WTC11 (cell line): ENCODE measurements around the gene TDRD1. TPM values are rescaled to one million over a fixed set of nuclear protein-coding genes. Genes with fewer than 3 reads are reported as not detected.

Source experiments
- ATAC-seq: fragments of 200-7000 bp; cut with Tn5 transposase; 2 replicates; pipeline ENCODE4 v1.10.0; 2021; ENCODE audit warnings: mild to moderate bottlenecking, moderate library complexity
- CTCF ChIA-PET: fragments of 300-600 bp; sonication (Branson Sonifier 250); formaldehyde crosslinking; loops from one replicate; lab custom pipeline; 2021; ENCODE audit warnings: antibody characterized with exemption; lab: Charles Lee
- POLR2A ChIA-PET: fragments of 350-600 bp; sonication (Branson Sonifier 250); formaldehyde crosslinking; loops from one replicate; lab custom pipeline; 2021; ENCODE audit warnings: antibody characterized with exemption; lab: Charles Lee
- DNase-seq: peaks from one replicate; pipeline ENCODE4 v3.0.0; 2021; ENCODE audit warnings: low spot score
- H3K27ac Mint-ChIP-seq: 2 replicates; pipeline ENCODE4 v1.8.0; 2021; ENCODE audit warnings: mixed read lengths
- H3K27me3 Mint-ChIP-seq: 2 replicates; pipeline ENCODE4 v1.8.0; 2021; ENCODE audit warnings: low read depth, mild to moderate bottlenecking, moderate library complexity, mixed read lengths
- H3K36me3 Mint-ChIP-seq: 2 replicates; pipeline ENCODE4 v1.8.0; 2021; ENCODE audit warnings: mixed read lengths
- H3K4me1 Mint-ChIP-seq: 2 replicates; pipeline ENCODE4 v1.8.0; 2022; ENCODE audit warnings: mixed read lengths
- H3K4me3 Mint-ChIP-seq: 2 replicates; pipeline ENCODE4 v1.8.0; 2021; ENCODE audit warnings: mild to moderate bottlenecking, moderate library complexity, mixed read lengths
- H3K9me3 Mint-ChIP-seq: 2 replicates; pipeline ENCODE4 v1.8.0; 2021; ENCODE audit warnings: mixed read lengths
- AFF4 ChIP-seq: sonication (generic); formaldehyde crosslinking; IDR thresholded peaks from 2 replicates; pipeline ENCODE4 v1.8.1; 2023; ENCODE audit warnings: mild to moderate bottlenecking, missing genetic modification reagents, borderline replicate concordance
- CREB1 ChIP-seq: sonication (generic); formaldehyde crosslinking; IDR thresholded peaks from 2 replicates; pipeline ENCODE4 v1.8.0; 2023; ENCODE audit warnings: mild to moderate bottlenecking, missing genetic modification reagents
- CREM ChIP-seq: sonication (generic); formaldehyde crosslinking; IDR thresholded peaks from 2 replicates; pipeline ENCODE4 v1.8.1; 2022; ENCODE audit warnings: mild to moderate bottlenecking, missing genetic modification reagents, moderate library complexity
- E2F4 ChIP-seq: sonication (generic); formaldehyde crosslinking; IDR thresholded peaks from 2 replicates; pipeline ENCODE4 v1.8.1; 2022; ENCODE audit warnings: low read depth, mild to moderate bottlenecking, moderate library complexity, missing genetic modification reagents, borderline replicate concordance
- HMGA2 ChIP-seq: fragments of 250-450 bp; sonication (Bioruptor Pico); IDR thresholded peaks from 2 replicates; pipeline ENCODE4 v1.4.0; 2021; ENCODE audit warnings: mild to moderate bottlenecking, moderate library complexity
- HMGXB4 ChIP-seq: sonication (generic); formaldehyde crosslinking; IDR thresholded peaks from 2 replicates; pipeline ENCODE4 v1.8.1; 2023; ENCODE audit warnings: mild to moderate bottlenecking, moderate library complexity, missing genetic modification reagents
- NFATC4 ChIP-seq: fragments of 250-450 bp; sonication (Bioruptor Pico); IDR thresholded peaks from 2 replicates; pipeline ENCODE4 v1.9.0; 2021; ENCODE audit warnings: mild to moderate bottlenecking
- NFE2L1 ChIP-seq: sonication (generic); formaldehyde crosslinking; IDR thresholded peaks from 2 replicates; pipeline ENCODE4 v1.8.1; 2023; ENCODE audit warnings: missing genetic modification reagents
- NFYB ChIP-seq: sonication (generic); formaldehyde crosslinking; conservative IDR thresholded peaks from 2 replicates; pipeline ENCODE4 v1.8.0; 2022; ENCODE audit warnings: low read depth, missing genetic modification reagents
- OVOL2 ChIP-seq: fragments of 250-450 bp; sonication (Bioruptor Pico); IDR thresholded peaks from 2 replicates; pipeline ENCODE4 v1.9.0; 2021; ENCODE audit warnings: mild to moderate bottlenecking, borderline replicate concordance
- RORB ChIP-seq: fragments of 250-450 bp; sonication (Bioruptor Pico); IDR thresholded peaks from 2 replicates; pipeline ENCODE4 v1.9.0; 2021; ENCODE audit warnings: mild to moderate bottlenecking
- SMAD4 ChIP-seq: sonication (generic); formaldehyde crosslinking; IDR thresholded peaks from 2 replicates; pipeline ENCODE4 v1.8.0; 2022; ENCODE audit warnings: mild to moderate bottlenecking, missing genetic modification reagents
- SOX15 ChIP-seq: fragments of 250-450 bp; sonication (Bioruptor Pico); IDR thresholded peaks from 2 replicates; pipeline ENCODE4 v1.9.0; 2021; ENCODE audit warnings: mild to moderate bottlenecking
- USF1 ChIP-seq: sonication (generic); formaldehyde crosslinking; IDR thresholded peaks from 2 replicates; pipeline ENCODE4 v1.8.0; 2022; ENCODE audit warnings: mild to moderate bottlenecking, missing genetic modification reagents
- ZNF138 ChIP-seq: sonication (generic); formaldehyde crosslinking; conservative IDR thresholded peaks from 2 replicates; pipeline ENCODE4 v1.8.1; 2022; ENCODE audit warnings: mild to moderate bottlenecking, moderate library complexity, missing genetic modification reagents
- ZNF219 ChIP-seq: sonication (generic); formaldehyde crosslinking; IDR thresholded peaks from 2 replicates; pipeline ENCODE4 v1.8.0; 2023; ENCODE audit warnings: missing genetic modification reagents, mild to moderate bottlenecking, borderline replicate concordance
- ZNF317 ChIP-seq: sonication (generic); formaldehyde crosslinking; IDR thresholded peaks from 2 replicates; pipeline ENCODE4 v1.8.1; 2023; ENCODE audit warnings: low read depth, mild to moderate bottlenecking, moderate library complexity, missing genetic modification reagents, borderline replicate concordance
- ZNF671 ChIP-seq: fragments of 250-450 bp; sonication (Bioruptor Pico); IDR thresholded peaks from 2 replicates; pipeline ENCODE4 v1.8.0; 2021; ENCODE audit warnings: mild to moderate bottlenecking
- total RNA-seq: library from RNA; stranded (reverse); gene quantifications from 3 replicates; pipeline ENCODE4 v1.2.3, GENCODE V29; 2021
- TF ChIP-seq, protein P1 (sequence below): fragments of 250-450 bp; sonication (Bioruptor Pico); IDR thresholded peaks from 2 replicates; pipeline ENCODE4 v1.9.0; 2021; ENCODE audit warnings: mild to moderate bottlenecking, borderline replicate concordance
- TF ChIP-seq, protein P2 (sequence below): fragments of 250-450 bp; sonication (Bioruptor Pico); IDR thresholded peaks from 2 replicates; pipeline ENCODE4 v2.1.2; 2022; ENCODE audit warnings: mild to moderate bottlenecking, moderate library complexity
- TF ChIP-seq, protein P3 (sequence below): sonication (generic); formaldehyde crosslinking; IDR thresholded peaks from 2 replicates; pipeline ENCODE4 v1.8.1; 2022; ENCODE audit warnings: mild to moderate bottlenecking, missing genetic modification reagents, moderate library complexity, borderline replicate concordance

TDRD1 gene
- total RNA-seq, 1 experiment from 2014 or later, result 0.70 TPM

DNA sequence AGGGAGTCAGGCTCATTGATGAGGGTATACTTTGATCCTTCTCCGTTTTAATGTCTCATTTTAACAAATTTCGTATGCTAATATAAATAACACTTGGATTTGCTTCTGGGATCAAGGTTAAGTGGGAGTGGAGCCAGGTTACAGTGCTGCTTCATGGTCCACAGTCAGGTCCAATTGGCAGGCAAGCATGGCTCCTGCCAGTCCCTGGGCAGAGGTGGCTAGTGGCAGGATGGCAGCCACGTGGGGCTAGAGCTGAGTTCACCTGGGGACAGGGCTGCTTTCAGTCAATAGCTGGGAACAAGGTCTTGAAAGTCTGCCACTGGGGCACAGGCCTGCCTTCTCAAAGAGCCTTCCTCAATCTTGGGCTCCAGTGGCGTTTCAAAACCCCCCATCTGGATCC is 43.9 kb downstream of the TDRD1 start:
- H3K36me3 Mint-ChIP-seq, result no peaks in the 10 kb centered on the region
- no peak for DNase-seq
- POLR2A ChIA-PET, result interaction anchor here (0.6 kb wide), 1 partner anchor 48 kb away, joined by 3 read pairs; no protein-coding TSS in a partner anchor
- no peak for ATAC-seq
- TF ChIP-seq HMGA2 (no peak), ZNF219 (CRISPR knock-in tag) (no peak), ZNF317 (no peak), HMGXB4 (CRISPR knock-in tag) (no peak), SMAD4 (no peak), NFYB (no peak), USF1 (CRISPR knock-in tag) (no peak), OVOL2 (CRISPR knock-in tag) (no peak), NFATC4 (CRISPR knock-in tag) (no peak), SOX15 (CRISPR knock-in tag) (no peak)
- TF ChIP-seq, protein P1, sequence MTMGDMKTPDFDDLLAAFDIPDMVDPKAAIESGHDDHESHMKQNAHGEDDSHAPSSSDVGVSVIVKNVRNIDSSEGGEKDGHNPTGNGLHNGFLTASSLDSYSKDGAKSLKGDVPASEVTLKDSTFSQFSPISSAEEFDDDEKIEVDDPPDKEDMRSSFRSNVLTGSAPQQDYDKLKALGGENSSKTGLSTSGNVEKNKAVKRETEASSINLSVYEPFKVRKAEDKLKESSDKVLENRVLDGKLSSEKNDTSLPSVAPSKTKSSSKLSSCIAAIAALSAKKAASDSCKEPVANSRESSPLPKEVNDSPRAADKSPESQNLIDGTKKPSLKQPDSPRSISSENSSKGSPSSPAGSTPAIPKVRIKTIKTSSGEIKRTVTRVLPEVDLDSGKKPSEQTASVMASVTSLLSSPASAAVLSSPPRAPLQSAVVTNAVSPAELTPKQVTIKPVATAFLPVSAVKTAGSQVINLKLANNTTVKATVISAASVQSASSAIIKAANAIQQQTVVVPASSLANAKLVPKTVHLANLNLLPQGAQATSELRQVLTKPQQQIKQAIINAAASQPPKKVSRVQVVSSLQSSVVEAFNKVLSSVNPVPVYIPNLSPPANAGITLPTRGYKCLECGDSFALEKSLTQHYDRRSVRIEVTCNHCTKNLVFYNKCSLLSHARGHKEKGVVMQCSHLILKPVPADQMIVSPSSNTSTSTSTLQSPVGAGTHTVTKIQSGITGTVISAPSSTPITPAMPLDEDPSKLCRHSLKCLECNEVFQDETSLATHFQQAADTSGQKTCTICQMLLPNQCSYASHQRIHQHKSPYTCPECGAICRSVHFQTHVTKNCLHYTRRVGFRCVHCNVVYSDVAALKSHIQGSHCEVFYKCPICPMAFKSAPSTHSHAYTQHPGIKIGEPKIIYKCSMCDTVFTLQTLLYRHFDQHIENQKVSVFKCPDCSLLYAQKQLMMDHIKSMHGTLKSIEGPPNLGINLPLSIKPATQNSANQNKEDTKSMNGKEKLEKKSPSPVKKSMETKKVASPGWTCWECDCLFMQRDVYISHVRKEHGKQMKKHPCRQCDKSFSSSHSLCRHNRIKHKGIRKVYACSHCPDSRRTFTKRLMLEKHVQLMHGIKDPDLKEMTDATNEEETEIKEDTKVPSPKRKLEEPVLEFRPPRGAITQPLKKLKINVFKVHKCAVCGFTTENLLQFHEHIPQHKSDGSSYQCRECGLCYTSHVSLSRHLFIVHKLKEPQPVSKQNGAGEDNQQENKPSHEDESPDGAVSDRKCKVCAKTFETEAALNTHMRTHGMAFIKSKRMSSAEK (CRISPR knock-in tag), result no peak
- TF ChIP-seq, all 79 proteins: peak for 0
- Mint-ChIP-seq H3K27ac (no peak overlapping the region), H3K4me1 (no peaks in the 10 kb centered on the region), H3K4me3 (no peak overlapping the region), H3K27me3 (no peaks in the 10 kb centered on the region), H3K9me3 (no peaks in the 10 kb centered on the region)
- CTCF ChIA-PET, result no interaction called here

GRCh38 chr10:114228156-114228555 is 49.0 kb downstream of the TDRD1 start:
- Mint-ChIP-seq H3K27me3 (no peaks in the 10 kb centered on the region), H3K4me1 (no peaks in the 10 kb centered on the region), H3K36me3 (no peaks in the 10 kb centered on the region), H3K9me3 (no peaks in the 10 kb centered on the region), H3K27ac (no peak overlapping the region), H3K4me3 (no peak overlapping the region)
- no peak for DNase-seq
- no peak for ATAC-seq
- ChIA-PET POLR2A (no interaction called here), CTCF (no interaction called here)
- no peak for TF ChIP-seq CREM (CRISPR knock-in tag)
- TF ChIP-seq RORB, result no peak
- TF ChIP-seq CREB1, result no peak
- no peak for TF ChIP-seq NFE2L1 (CRISPR knock-in tag)
- no peak for TF ChIP-seq AFF4 (CRISPR knock-in tag)
- TF ChIP-seq ZNF138 (CRISPR knock-in tag), result no peak
- TF ChIP-seq, protein P2, sequence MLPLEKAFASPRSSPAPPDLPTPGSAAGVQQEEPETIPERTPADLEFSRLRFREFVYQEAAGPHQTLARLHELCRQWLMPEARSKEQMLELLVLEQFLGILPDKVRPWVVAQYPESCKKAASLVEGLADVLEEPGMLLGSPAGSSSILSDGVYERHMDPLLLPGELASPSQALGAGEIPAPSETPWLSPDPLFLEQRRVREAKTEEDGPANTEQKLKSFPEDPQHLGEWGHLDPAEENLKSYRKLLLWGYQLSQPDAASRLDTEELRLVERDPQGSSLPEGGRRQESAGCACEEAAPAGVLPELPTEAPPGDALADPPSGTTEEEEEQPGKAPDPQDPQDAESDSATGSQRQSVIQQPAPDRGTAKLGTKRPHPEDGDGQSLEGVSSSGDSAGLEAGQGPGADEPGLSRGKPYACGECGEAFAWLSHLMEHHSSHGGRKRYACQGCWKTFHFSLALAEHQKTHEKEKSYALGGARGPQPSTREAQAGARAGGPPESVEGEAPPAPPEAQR (CRISPR knock-in tag), result no peak
- TF ChIP-seq, protein P3, sequence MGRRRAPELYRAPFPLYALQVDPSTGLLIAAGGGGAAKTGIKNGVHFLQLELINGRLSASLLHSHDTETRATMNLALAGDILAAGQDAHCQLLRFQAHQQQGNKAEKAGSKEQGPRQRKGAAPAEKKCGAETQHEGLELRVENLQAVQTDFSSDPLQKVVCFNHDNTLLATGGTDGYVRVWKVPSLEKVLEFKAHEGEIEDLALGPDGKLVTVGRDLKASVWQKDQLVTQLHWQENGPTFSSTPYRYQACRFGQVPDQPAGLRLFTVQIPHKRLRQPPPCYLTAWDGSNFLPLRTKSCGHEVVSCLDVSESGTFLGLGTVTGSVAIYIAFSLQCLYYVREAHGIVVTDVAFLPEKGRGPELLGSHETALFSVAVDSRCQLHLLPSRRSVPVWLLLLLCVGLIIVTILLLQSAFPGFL (CRISPR knock-in tag), result no peak
- no peak for TF ChIP-seq ZNF671
- no peak for TF ChIP-seq E2F4 (CRISPR knock-in tag)
